Subcutaneous abdominal adipose tissue (tissue), 5 donors: Measurements from ENCODE around the gene APBB2.

Experiments
- H3K27ac ChIP-seq: one replicate; pipeline ENCODE4 v1.7.0; 2013; ENCODE audit warnings: low read depth, mild to moderate bottlenecking, inconsistent platforms, low read length, moderate library complexity
- H3K27me3 ChIP-seq, 5 donors: one replicate each; pipeline ENCODE4 v1.7.0; 2013; ENCODE audit warnings: low read length in 5 of 5, inconsistent platforms in 1 of 5; ENCODE audit not compliant: control insufficient read depth in 5 of 5, insufficient read depth in 4 of 5
- H3K36me3 ChIP-seq, 5 donors: one replicate each; pipeline ENCODE4 v1.7.0; 2013; ENCODE audit warnings: low read length in 5 of 5; ENCODE audit not compliant: control insufficient read depth in 5 of 5, insufficient read depth in 5 of 5
- H3K4me1 ChIP-seq, 5 donors: one replicate each; pipeline ENCODE4 v1.7.0; 2013; ENCODE audit warnings: low read length in 5 of 5, mild to moderate bottlenecking in 3 of 5, moderate library complexity in 1 of 5; ENCODE audit not compliant: control insufficient read depth in 5 of 5, insufficient read depth in 5 of 5
- H3K4me3 ChIP-seq, 5 donors: one replicate each; pipeline ENCODE4 v1.7.0; 2013; ENCODE audit warnings: low read length in 5 of 5, low read depth in 1 of 5
- H3K9ac ChIP-seq, 5 donors: one replicate each; pipeline ENCODE4 v1.7.0; 2013; ENCODE audit warnings: low read length in 5 of 5, mild to moderate bottlenecking in 4 of 5, moderate library complexity in 3 of 5
- H3K9me3 ChIP-seq, 5 donors: one replicate each; pipeline ENCODE4 v1.7.0; 2013; ENCODE audit warnings: low read length in 5 of 5; ENCODE audit not compliant: control insufficient read depth in 5 of 5
- donor health status: healthy.
- donor health status: healthy.
- donor health status: healthy.
- donor health status: healthy.
- donor health status: healthy.

APBB2 gene

DNA sequence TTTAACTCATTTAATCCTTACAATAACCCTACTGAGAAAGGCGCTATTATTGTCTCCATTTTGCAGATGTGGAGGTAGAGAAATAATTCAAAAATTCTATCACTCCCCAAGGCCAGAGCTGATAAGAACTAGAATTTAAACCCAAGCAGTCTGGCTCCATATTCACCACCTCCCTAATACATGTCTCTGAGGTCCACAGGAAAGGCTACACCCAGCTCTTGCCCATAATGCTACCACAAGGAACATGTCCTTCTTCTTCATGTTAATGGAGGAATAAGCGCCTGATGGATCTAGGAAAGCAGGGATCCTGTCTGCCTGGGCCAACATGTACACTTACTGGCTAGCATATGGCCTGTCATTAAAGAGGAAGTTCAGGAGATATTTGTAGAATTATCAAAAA lies 16.3 kb downstream of the APBB2 start:
- no peak overlapping the region for H3K4me3 ChIP-seq
- no peak overlapping the region for H3K27ac ChIP-seq
- no peaks in the 10 kb centered on the region for H3K27me3 ChIP-seq
- H3K9ac ChIP-seq: no peak overlapping the region
- no peaks in the 10 kb centered on the region for H3K9me3 ChIP-seq
- peaks cover 2 to 49% (median 20%) of the 10 kb centered on the region in 5 donors for H3K4me1 ChIP-seq
- H3K36me3 ChIP-seq: no peaks in the 10 kb centered on the region

DNA sequence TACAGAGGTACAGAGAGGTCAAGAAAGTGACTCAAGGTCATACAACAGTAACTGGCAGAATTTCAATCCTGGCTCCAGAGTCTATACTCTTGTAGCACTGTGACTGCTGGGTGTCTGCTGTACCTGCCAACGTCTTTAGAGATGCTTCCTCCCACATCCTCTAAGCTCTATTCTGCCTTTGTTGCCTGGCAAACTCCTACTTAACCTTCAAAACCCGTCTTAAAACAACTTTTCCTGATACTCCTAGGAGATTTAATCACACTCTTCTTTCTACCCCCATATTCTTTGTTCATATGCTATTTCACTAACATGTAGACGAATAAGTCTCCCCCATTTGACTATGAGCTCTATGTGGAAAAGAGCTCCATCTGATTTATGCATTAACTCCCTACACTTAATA lies 16.8 kb downstream of the APBB2 start:
- no peak overlapping the region for H3K27ac ChIP-seq
- H3K4me3 ChIP-seq: no peak overlapping the region
- no peaks in the 10 kb centered on the region for H3K27me3 ChIP-seq
- no peak overlapping the region for H3K9ac ChIP-seq
- peaks cover 2 to 45% (median 16%) of the 10 kb centered on the region in 5 donors for H3K4me1 ChIP-seq
- H3K9me3 ChIP-seq: no peaks in the 10 kb centered on the region
- no peaks in the 10 kb centered on the region for H3K36me3 ChIP-seq

DNA sequence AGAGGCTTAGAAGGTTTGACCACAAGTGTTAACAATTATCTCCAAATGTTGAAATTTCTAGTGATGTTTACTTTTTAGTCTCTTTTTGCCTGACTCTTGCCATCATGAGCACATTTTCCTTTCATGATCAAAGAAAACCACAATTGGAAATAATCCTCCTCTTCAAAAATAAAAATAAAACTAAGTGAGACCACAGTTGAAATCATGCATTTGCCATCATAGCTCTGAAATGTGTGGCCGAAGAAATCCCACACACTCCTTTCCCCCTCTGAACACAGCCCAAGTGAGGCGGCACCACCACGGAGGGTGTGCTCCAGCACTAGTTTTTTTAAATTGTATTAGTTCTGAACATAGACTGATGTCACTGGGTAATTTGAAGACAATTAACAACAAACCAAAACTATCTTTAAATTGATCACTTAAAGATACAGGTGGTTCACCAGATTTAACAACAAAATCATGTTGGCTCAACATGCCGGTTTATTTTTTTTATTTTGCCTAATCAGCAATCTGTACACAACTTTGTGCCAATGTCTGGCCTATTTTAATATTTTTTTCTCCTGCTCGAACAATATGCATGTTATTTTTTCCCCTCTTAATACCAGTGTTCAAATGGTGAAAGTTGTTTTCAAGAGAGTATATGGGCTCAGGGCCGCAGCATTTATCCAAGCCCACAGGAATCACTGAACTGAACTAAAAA lies 17.6 kb downstream of the APBB2 start:
- Histone ChIP-seq H3K27ac (no peak overlapping the region), H3K9ac (peak overlapping the region in 1 of 5 donors; percentile 11), H3K36me3 (no peaks in the 10 kb centered on the region), H3K4me3 (no peak overlapping the region), H3K4me1 (peaks cover 2 to 39% (median 16%) of the 10 kb centered on the region in 5 donors), H3K27me3 (no peaks in the 10 kb centered on the region), H3K9me3 (no peaks in the 10 kb centered on the region)

DNA sequence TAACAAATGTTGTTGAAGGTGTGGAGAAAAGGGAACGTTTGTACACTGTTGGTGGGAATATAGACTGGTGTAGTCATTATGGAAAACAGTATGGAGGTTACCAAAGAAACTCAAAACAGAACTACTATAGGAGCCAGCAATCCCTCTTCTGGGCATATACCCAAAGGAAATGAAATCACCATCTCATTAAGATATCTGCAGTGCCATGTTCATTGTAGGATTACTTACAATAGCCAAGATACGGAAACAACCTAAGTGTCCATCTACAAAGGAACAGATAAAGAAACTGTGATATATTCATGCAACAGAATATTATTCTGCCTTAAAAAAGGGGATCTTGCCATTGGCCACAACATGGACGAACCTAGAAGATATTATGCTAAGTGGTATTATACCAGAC lies 22.2 kb downstream of the APBB2 start:
- Histone ChIP-seq H3K27me3 (no peaks in the 10 kb centered on the region), H3K9me3 (no peaks in the 10 kb centered on the region), H3K4me1 (peaks cover 0 to 16% (median 12%) of the 10 kb centered on the region in 5 donors), H3K4me3 (no peak overlapping the region), H3K36me3 (no peaks in the 10 kb centered on the region), H3K27ac (no peak overlapping the region), H3K9ac (no peak overlapping the region)

DNA sequence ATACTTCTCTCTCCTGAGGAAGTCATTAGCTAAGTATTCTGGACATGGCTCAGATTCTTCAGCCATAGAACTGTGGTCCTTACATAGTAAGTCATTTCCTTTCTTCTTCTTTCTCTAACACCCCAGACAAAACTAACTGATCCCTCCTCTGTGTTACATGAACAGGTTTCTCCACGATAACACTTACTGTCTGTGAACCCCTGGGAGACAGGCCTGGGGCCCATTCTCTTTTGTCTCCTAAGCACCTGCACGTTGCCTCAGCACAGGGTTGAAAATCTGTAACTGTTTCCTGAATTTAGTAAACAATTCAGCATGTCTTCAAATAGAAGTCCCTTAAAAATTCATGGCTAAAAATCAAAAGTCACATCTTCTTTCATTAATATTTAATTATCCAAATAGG lies 24.7 kb downstream of the APBB2 start:
- Histone ChIP-seq H3K9ac (no peak overlapping the region), H3K4me1 (peaks cover 0 to 31% (median 27%) of the 10 kb centered on the region in 5 donors), H3K27ac (no peak overlapping the region), H3K4me3 (no peak overlapping the region), H3K9me3 (no peaks in the 10 kb centered on the region), H3K27me3 (no peaks in the 10 kb centered on the region), H3K36me3 (no peaks in the 10 kb centered on the region)

DNA sequence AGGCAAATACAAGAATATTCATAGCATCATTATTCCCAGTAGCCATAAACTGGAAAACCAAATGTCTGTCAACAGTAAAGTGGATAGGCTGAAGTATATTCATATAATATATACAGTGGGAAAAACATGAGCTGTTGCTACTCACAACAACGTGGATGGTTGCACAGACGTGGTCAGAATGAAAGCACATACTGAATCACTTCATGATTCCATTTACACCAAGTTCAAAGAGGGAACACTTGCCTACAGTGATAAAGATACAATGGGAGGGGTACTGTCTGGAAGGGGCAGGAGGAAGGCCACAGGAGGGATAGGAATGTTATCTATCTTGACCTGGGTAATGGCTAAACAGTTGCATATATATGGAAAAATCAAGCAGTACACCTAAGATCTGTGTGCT lies 25.3 kb downstream of the APBB2 start:
- Histone ChIP-seq H3K27me3 (no peaks in the 10 kb centered on the region), H3K9me3 (no peaks in the 10 kb centered on the region), H3K27ac (no peak overlapping the region), H3K4me1 (peaks cover 0 to 33% (median 28%) of the 10 kb centered on the region in 5 donors), H3K4me3 (no peak overlapping the region), H3K36me3 (no peaks in the 10 kb centered on the region), H3K9ac (no peak overlapping the region)

DNA sequence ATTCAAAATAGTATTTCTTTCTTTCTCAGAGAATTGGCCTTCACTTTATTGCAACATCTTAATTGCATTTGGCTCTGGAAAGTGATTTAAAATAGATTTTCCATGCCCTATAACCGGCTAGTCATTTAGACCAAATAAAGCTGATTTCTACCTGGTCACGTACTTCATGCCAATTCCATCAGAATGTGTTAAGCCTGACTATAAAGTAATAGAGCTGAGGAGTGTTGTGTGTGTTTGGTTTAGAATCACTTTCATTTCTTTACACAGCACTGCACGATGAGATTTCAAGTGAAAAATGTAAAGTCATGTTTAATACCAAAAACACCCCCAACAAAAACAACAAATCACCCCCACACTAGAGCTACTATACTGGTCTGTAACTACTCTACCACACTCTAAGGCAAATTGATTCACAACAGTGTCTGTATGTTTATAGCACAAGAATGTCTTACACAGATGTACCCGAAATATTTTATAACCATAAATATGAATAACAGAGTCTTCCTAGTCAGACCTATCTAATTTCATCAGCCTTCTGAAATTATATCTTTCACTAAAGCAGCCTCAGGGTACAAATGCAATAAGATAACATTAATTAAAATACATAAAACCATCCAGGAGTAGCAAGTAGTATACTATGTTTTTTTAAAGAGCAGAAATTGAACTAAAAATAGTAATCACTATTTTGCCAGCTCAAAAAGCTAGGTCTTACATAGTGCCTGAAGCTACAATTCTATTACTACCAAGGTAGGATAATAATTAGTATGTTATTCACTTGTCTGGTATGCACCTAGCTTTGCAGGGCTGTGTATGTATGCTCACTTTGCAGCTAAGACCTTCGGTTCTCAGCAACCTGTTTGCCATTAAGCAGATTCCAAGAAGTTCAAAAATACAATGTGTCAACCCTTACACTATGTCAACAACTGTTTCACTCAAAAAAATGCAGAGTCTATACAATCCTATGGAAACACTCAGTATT lies 28.4 kb downstream of the APBB2 start:
- H3K4me3 ChIP-seq: peak overlapping the region in 1 of 5 donors; percentile 16
- peaks cover 0 to 29% (median 22%) of the 10 kb centered on the region in 5 donors for H3K4me1 ChIP-seq
- H3K27me3 ChIP-seq: no peaks in the 10 kb centered on the region
- no peaks in the 10 kb centered on the region for H3K36me3 ChIP-seq
- H3K9me3 ChIP-seq: no peaks in the 10 kb centered on the region
- H3K27ac ChIP-seq: no peak overlapping the region
- H3K9ac ChIP-seq: peak overlapping the region in 1 of 5 donors; percentile 13

DNA sequence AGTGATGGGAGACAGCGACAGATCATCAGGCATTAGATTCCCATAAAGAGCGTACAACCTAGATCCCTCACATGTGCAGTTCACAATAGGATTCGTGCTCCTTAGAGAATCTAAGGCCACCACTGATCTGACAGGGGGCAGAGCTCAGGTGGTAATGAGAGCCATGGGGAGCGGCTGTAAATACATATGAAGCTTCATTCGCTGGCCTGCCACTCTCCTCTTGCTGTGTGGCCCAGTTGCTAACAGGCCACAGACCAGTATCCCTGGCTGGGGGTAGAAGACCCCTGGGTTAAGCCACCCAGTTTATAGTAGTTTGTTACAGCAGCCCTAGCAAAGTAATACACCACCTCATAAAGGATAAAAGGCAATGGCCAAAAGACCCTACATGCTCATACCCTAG lies 30.3 kb downstream of the APBB2 start:
- no peak overlapping the region for H3K4me3 ChIP-seq
- H3K27ac ChIP-seq: no peak overlapping the region
- H3K27me3 ChIP-seq: no peaks in the 10 kb centered on the region
- H3K4me1 ChIP-seq: peaks cover 3 to 29% (median 27%) of the 10 kb centered on the region in 5 donors
- no peaks in the 10 kb centered on the region for H3K36me3 ChIP-seq
- no peak overlapping the region for H3K9ac ChIP-seq
- H3K9me3 ChIP-seq: no peaks in the 10 kb centered on the region

DNA sequence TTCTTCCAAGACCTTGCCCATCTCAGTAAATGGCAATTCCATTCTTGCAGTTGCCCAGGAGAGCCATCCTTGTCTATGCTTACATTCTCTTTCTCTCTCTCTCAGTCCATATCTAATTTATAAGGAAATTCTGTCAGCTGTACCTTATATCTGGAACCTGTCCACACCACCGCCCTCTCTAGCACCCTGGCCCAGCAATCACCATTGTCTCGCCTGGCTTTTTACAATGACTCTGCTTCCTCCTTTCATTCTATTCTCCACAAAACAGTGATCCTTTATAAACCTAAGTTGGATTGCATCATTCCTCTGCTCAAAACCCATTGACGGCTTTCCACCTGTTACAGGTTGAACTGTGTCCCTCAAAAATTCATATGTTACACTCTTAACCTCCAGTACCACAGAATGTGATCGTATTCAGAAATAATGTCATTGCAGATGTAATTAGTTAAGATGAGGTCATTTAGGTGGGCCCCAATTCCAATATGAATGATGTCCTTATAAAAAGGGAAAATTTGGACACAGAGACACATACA lies 31.3 kb downstream of the APBB2 start:
- no peaks in the 10 kb centered on the region for H3K36me3 ChIP-seq
- no peaks in the 10 kb centered on the region for H3K27me3 ChIP-seq
- H3K4me3 ChIP-seq: no peak overlapping the region
- peaks cover 4 to 38% (median 36%) of the 10 kb centered on the region in 5 donors for H3K4me1 ChIP-seq
- no peak overlapping the region for H3K27ac ChIP-seq
- no peak overlapping the region for H3K9ac ChIP-seq
- no peaks in the 10 kb centered on the region for H3K9me3 ChIP-seq

DNA sequence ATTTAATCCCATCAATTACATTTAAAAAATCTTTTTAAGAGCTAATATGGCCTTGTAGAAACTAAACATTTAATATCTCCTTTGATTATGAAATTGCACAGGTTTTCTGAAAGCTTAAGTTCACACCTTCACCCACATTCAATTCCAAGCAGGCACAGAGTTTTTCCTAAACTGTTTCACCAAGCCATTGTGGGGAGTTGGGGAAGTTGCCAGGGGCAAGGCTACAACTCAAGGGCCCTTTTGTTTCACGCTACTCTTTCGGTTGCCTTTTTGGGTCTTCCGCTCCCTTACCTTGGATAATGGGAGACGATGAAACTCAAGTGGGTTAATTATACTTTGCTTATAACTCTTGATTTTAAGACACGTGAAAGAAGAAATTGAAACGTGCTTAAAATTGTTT lies 33.3 kb downstream of the APBB2 start:
- H3K27ac ChIP-seq: no peak overlapping the region
- peaks cover 4 to 48% (median 48%) of the 10 kb centered on the region in 5 donors for H3K4me1 ChIP-seq
- H3K4me3 ChIP-seq: no peak overlapping the region
- H3K36me3 ChIP-seq: no peaks in the 10 kb centered on the region
- no peaks in the 10 kb centered on the region for H3K9me3 ChIP-seq
- H3K27me3 ChIP-seq: no peaks in the 10 kb centered on the region
- no peak overlapping the region for H3K9ac ChIP-seq
